WTC11 (cell line): ENCODE data around the gene MSLN.

Experiments
- CBFB ChIP-seq: sonication (generic); formaldehyde crosslinking; IDR thresholded peaks from 2 replicates; pipeline ENCODE4 v1.8.1; 2022; ENCODE audit warnings: mild to moderate bottlenecking, low read depth, missing genetic modification reagents
- FOXK1 ChIP-seq: sonication (generic); formaldehyde crosslinking; IDR thresholded peaks from 2 replicates; pipeline ENCODE4 v1.8.0; 2022; ENCODE audit warnings: mild to moderate bottlenecking, moderate library complexity, missing genetic modification reagents
- ZNF232 ChIP-seq: sonication (generic); formaldehyde crosslinking; IDR thresholded peaks from 2 replicates; pipeline ENCODE4 v1.8.0; 2022; ENCODE audit warnings: mild to moderate bottlenecking, missing genetic modification reagents
- TF ChIP-seq, protein P1 (sequence below): fragments of 200-600 bp; IDR thresholded peaks from 2 replicates; pipeline ENCODE4 v1.8.0; 2022; ENCODE audit warnings: antibody characterized with exemption
- TF ChIP-seq, protein P2 (sequence below): fragments of 250-450 bp; sonication (Bioruptor Pico); IDR thresholded peaks from 2 replicates; pipeline ENCODE4 v1.8.0; 2021; ENCODE audit warnings: mild to moderate bottlenecking
- TF ChIP-seq, protein P3 (sequence below): sonication (generic); formaldehyde crosslinking; IDR thresholded peaks from 2 replicates; pipeline ENCODE4 v1.8.1; 2023; ENCODE audit warnings: mild to moderate bottlenecking, missing genetic modification reagents, borderline replicate concordance

DNA sequence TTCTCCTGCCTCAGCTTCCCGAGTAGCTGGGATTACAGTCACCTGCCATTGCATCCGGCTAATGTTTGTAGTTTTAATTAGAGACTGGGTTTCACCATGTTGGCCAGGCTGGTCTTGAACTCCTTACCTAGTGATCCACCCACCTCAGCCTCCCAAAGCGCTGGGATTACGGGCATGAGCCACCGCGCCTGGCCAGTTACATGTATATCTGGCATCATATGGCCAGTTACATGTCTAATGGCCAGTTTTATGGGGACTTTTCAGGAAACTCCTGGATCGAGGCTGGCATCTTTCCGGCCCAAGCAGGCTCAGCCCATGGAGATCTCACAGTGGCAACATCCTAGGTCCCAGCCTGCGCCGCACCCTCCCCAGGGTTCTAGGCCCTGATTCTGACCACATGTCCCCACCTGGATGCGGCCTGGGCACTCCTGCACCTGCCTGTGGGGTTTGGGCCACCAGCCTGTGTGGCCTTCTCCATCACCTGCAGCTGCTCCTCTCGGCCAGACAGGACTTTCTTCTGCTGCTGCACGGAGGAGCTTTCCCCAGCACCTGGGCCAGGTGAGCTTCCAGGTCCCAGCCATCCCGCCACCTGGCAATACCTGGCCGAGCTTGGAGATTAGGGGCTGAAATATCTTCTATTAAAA is 18.4 kb upstream of the MSLN start:
- TF ChIP-seq ZNF232 (CRISPR knock-in tag) (no peak), CBFB (CRISPR knock-in tag) (no peak), FOXK1 (CRISPR knock-in tag) (no peak)
- TF ChIP-seq, protein P1, sequence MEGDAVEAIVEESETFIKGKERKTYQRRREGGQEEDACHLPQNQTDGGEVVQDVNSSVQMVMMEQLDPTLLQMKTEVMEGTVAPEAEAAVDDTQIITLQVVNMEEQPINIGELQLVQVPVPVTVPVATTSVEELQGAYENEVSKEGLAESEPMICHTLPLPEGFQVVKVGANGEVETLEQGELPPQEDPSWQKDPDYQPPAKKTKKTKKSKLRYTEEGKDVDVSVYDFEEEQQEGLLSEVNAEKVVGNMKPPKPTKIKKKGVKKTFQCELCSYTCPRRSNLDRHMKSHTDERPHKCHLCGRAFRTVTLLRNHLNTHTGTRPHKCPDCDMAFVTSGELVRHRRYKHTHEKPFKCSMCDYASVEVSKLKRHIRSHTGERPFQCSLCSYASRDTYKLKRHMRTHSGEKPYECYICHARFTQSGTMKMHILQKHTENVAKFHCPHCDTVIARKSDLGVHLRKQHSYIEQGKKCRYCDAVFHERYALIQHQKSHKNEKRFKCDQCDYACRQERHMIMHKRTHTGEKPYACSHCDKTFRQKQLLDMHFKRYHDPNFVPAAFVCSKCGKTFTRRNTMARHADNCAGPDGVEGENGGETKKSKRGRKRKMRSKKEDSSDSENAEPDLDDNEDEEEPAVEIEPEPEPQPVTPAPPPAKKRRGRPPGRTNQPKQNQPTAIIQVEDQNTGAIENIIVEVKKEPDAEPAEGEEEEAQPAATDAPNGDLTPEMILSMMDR, result no peak
- TF ChIP-seq, protein P2, sequence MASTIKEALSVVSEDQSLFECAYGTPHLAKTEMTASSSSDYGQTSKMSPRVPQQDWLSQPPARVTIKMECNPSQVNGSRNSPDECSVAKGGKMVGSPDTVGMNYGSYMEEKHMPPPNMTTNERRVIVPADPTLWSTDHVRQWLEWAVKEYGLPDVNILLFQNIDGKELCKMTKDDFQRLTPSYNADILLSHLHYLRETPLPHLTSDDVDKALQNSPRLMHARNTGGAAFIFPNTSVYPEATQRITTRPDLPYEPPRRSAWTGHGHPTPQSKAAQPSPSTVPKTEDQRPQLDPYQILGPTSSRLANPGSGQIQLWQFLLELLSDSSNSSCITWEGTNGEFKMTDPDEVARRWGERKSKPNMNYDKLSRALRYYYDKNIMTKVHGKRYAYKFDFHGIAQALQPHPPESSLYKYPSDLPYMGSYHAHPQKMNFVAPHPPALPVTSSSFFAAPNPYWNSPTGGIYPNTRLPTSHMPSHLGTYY, result no peak
- TF ChIP-seq, protein P3, sequence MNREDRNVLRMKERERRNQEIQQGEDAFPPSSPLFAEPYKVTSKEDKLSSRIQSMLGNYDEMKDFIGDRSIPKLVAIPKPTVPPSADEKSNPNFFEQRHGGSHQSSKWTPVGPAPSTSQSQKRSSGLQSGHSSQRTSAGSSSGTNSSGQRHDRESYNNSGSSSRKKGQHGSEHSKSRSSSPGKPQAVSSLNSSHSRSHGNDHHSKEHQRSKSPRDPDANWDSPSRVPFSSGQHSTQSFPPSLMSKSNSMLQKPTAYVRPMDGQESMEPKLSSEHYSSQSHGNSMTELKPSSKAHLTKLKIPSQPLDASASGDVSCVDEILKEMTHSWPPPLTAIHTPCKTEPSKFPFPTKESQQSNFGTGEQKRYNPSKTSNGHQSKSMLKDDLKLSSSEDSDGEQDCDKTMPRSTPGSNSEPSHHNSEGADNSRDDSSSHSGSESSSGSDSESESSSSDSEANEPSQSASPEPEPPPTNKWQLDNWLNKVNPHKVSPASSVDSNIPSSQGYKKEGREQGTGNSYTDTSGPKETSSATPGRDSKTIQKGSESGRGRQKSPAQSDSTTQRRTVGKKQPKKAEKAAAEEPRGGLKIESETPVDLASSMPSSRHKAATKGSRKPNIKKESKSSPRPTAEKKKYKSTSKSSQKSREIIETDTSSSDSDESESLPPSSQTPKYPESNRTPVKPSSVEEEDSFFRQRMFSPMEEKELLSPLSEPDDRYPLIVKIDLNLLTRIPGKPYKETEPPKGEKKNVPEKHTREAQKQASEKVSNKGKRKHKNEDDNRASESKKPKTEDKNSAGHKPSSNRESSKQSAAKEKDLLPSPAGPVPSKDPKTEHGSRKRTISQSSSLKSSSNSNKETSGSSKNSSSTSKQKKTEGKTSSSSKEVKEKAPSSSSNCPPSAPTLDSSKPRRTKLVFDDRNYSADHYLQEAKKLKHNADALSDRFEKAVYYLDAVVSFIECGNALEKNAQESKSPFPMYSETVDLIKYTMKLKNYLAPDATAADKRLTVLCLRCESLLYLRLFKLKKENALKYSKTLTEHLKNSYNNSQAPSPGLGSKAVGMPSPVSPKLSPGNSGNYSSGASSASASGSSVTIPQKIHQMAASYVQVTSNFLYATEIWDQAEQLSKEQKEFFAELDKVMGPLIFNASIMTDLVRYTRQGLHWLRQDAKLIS, result no peak
